Keratinocyte (primary cell): ENCODE data around the gene RECK.

Source experiments
- CTCF ChIP-seq, 3 experiments: IDR thresholded peaks in 1 of 3; conservative IDR thresholded peaks in 1 of 3; optimal IDR thresholded peaks in 1 of 3; 2 replicates in 2 of 3; 3 replicates in 1 of 3; pipeline versions ENCODE3 to v1.5.1; 2011; ENCODE audit warnings: low read length in 3 of 3, mild to moderate bottlenecking in 3 of 3, moderate library complexity in 2 of 3, control low read depth in 1 of 3, inconsistent platforms in 1 of 3; ENCODE audit not compliant: insufficient read depth in 2 of 3; ENCODE audit errors: extremely low read depth in 1 of 3
- EZH2 ChIP-seq: IDR thresholded peaks from one replicate; pipeline ENCODE4 v1.6.1; 2012; ENCODE audit warnings: inconsistent platforms, mild to moderate bottlenecking, low read length, moderate library complexity

GRCh38 chr9:36092509-36093215 lies 55.9 kb downstream of the RECK start:
- TF ChIP-seq CTCF (optimal IDR thresholded peaks at IDR 0.05 in 1 of 3, IDR thresholded peaks at IDR 0.05 in 1 of 3, conservative IDR thresholded peaks at IDR 0.05 in 1 of 3; ENCODE audit: extremely low read depth in 1 of 3, insufficient read depth in 2 of 3, low read length in 3 of 3) (no peak), EZH2 (no peak)
